NK-92 (cell line): ENCODE results near the gene CAMK2B.

ENCODE experiments used
- DNase-seq: peaks from one replicate; lab custom pipeline; 2025; ENCODE audit not compliant: unreplicated experiment; lab: John Stamatoyannopoulos, UW

The CAMK2B gene

GRCh38 chr7:44330331-44330730 lies 4.9 kb upstream of the CAMK2B start:
- DNase-seq: no peak

- DNase-seq: no peak
These were observed 4.5 kb upstream of the CAMK2B start for GRCh38 chr7:44329888-44330287.

- no peak for DNase-seq
These were observed 3.7 kb upstream of the CAMK2B start for GRCh38 chr7:44329081-44329480.

- DNase-seq: no peak
These were observed 2.6 kb upstream of the CAMK2B start for GRCh38 chr7:44327981-44328380.

- no peak for DNase-seq
These were observed 1.1 kb upstream of the CAMK2B start for GRCh38 chr7:44326261-44327125.

- DNase-seq: no peak
These were observed 432 bp upstream of the CAMK2B start for GRCh38 chr7:44325811-44326241.

GRCh38 chr7:44324481-44325200 lies 753 bp downstream of the CAMK2B start:
- DNase-seq: no peak

GRCh38 chr7:44324204-44324480 lies 1.3 kb downstream of the CAMK2B start:
- no peak for DNase-seq

GRCh38 chr7:44323381-44324203 lies 1.8 kb downstream of the CAMK2B start:
- DNase-seq: no peak

GRCh38 chr7:44322631-44323363 lies 2.6 kb downstream of the CAMK2B start:
- no peak for DNase-seq

GRCh38 chr7:44321796-44322195 lies 3.6 kb downstream of the CAMK2B start:
- no peak for DNase-seq

GRCh38 chr7:44320794-44321371 lies 4.5 kb downstream of the CAMK2B start:
- no peak for DNase-seq

GRCh38 chr7:44320141-44320540 lies 5.3 kb downstream of the CAMK2B start:
- DNase-seq: no peak

- DNase-seq: no peak
These were observed 7.1 kb downstream of the CAMK2B start for GRCh38 chr7:44318332-44318731.

- DNase-seq: no peak
These were observed 10.0 kb downstream of the CAMK2B start for GRCh38 chr7:44315301-44315903.

GRCh38 chr7:44313621-44314031 lies 11.8 kb downstream of the CAMK2B start:
- no peak for DNase-seq

- no peak for DNase-seq
These were observed 12.4 kb downstream of the CAMK2B start for GRCh38 chr7:44313016-44313415.

GRCh38 chr7:44311561-44312495 lies 13.6 kb downstream of the CAMK2B start:
- DNase-seq: no peak

GRCh38 chr7:44310221-44310848 lies 15.1 kb downstream of the CAMK2B start:
- no peak for DNase-seq
